MM.1S (cell line): Measurements from ENCODE around the gene SORCS2.

ENCODE experiments used
- DNase-seq: peaks from one replicate; pipeline ENCODE4 v3.0.0-alpha.2; 2015
- H2AFZ ChIP-seq: fragments of 300-600 bp; sonication (generic); 2 replicates; pipeline ENCODE4 v1.6.0; 2016; ENCODE audit warnings: antibody characterized with exemption, low read length
- H3F3A ChIP-seq: fragments of 300-600 bp; sonication (generic); 2 replicates; pipeline ENCODE4 v1.6.1; 2016; ENCODE audit warnings: mild to moderate bottlenecking, antibody characterized with exemption, low read length, moderate library complexity, mixed read lengths; ENCODE audit not compliant: insufficient read depth
- H3K27ac ChIP-seq: fragments of 300-600 bp; sonication (generic); 2 replicates; pipeline ENCODE4 v1.5.1; 2016; ENCODE audit warnings: mild to moderate bottlenecking, low read length
- H3K27me3 ChIP-seq: fragments of 300-600 bp; sonication (generic); replicated peaks from 2 replicates; pipeline ENCODE4 v1.6.0; 2016; ENCODE audit warnings: low read length; ENCODE audit not compliant: insufficient read depth
- H3K36me3 ChIP-seq: fragments of 300-600 bp; sonication (generic); replicated peaks from 2 replicates; pipeline ENCODE4 v1.6.1; 2016; ENCODE audit warnings: mild to moderate bottlenecking, low read length, mixed read lengths; ENCODE audit not compliant: insufficient read depth
- H3K4me1 ChIP-seq: fragments of 300-600 bp; sonication (generic); 2 replicates; pipeline ENCODE4 v1.6.1; 2016; ENCODE audit warnings: low read length, mixed read lengths
- H3K4me2 ChIP-seq: fragments of 300-600 bp; sonication (generic); 2 replicates; pipeline ENCODE4 v1.6.0; 2016; ENCODE audit warnings: low read depth, low read length
- H3K4me3 ChIP-seq: fragments of 300-600 bp; sonication (generic); 2 replicates; pipeline ENCODE4 v1.5.1; 2016; ENCODE audit warnings: low read length, mixed read lengths
- H3K79me2 ChIP-seq: fragments of 300-600 bp; sonication (generic); 2 replicates; pipeline ENCODE4 v1.6.1; 2016; ENCODE audit warnings: mixed run types, low read length, mixed read lengths
- H3K9ac ChIP-seq: fragments of 300-600 bp; sonication (generic); 2 replicates; pipeline ENCODE4 v1.6.1; 2016; ENCODE audit warnings: low read length, mixed read lengths
- H3K9me2 ChIP-seq: fragments of 300-600 bp; sonication (generic); replicated peaks from 2 replicates; pipeline ENCODE4 v1.6.1; 2016; ENCODE audit warnings: mild to moderate bottlenecking, low read length, mixed read lengths; ENCODE audit not compliant: insufficient read depth
- H3K9me3 ChIP-seq: fragments of 300-600 bp; sonication (generic); replicated peaks from 2 replicates; pipeline ENCODE4 v1.6.1; 2016; ENCODE audit warnings: mild to moderate bottlenecking, low read length, mixed read lengths; ENCODE audit not compliant: insufficient read depth
- H4K20me1 ChIP-seq: fragments of 300-600 bp; sonication (generic); 2 replicates; pipeline ENCODE4 v1.6.1; 2016; ENCODE audit warnings: mild to moderate bottlenecking, low read length, moderate library complexity, mixed read lengths; ENCODE audit not compliant: insufficient read depth
- CTCF ChIP-seq: fragments of 300-600 bp; sonication (generic); IDR thresholded peaks from 2 replicates; pipeline ENCODE4 v1.5.1; 2016; ENCODE audit warnings: antibody characterized with exemption, low read length, mixed read lengths
- EZH2 ChIP-seq: fragments of 300-600 bp; sonication (generic); optimal IDR thresholded peaks from 2 replicates; pipeline ENCODE3; 2017; ENCODE audit warnings: low read depth, mild to moderate bottlenecking, antibody characterized with exemption, low read length, mixed read lengths
- EZH2phosphoT487 ChIP-seq: fragments of 300-600 bp; sonication (generic); IDR thresholded peaks from 2 replicates; pipeline ENCODE4 v1.6.1; 2018; ENCODE audit warnings: antibody characterized with exemption, low read length

The SORCS2 gene

DNA sequence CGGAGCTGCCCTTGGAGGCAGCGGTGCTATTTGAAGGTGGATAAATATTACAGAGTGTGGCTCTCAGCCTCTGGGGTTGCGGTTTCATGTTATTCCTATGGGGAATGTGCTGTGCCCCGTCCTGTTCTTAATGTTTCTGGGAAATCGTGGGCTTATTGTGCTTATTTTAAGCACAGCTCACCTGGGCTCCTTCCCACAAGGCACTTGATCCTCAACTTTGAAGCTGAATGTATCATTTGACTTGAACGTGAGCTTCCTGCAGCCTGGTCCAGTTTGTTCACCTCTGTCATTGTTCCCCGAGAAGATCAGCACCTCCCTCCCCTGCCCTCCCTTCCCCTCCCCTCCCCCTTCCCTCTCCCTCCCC lies 3.9 kb downstream of the SORCS2 start:
- H3K36me3 ChIP-seq = no peaks in the 10 kb centered on the region
- DNase-seq = no peak
- H3F3A ChIP-seq = no peaks in the 10 kb centered on the region
- no peaks in the 10 kb centered on the region for H3K4me1 ChIP-seq
- H3K9me2 ChIP-seq = no peaks in the 10 kb centered on the region
- H3K4me2 ChIP-seq = no peak overlapping the region
- no peak overlapping the region for H3K27ac ChIP-seq
- H3K9ac ChIP-seq = no peak overlapping the region
- no peaks in the 10 kb centered on the region for H3K79me2 ChIP-seq
- H3K9me3 ChIP-seq = no peaks in the 10 kb centered on the region
- no peaks in the 10 kb centered on the region for H4K20me1 ChIP-seq
- no peak overlapping the region for H2AFZ ChIP-seq
- H3K4me3 ChIP-seq = no peak overlapping the region
- H3K27me3 ChIP-seq = peaks cover 87% of the 10 kb centered on the region
- no peak for TF ChIP-seq EZH2
- TF ChIP-seq EZH2phosphoT487 = no peak
- no peak for TF ChIP-seq CTCF

DNA sequence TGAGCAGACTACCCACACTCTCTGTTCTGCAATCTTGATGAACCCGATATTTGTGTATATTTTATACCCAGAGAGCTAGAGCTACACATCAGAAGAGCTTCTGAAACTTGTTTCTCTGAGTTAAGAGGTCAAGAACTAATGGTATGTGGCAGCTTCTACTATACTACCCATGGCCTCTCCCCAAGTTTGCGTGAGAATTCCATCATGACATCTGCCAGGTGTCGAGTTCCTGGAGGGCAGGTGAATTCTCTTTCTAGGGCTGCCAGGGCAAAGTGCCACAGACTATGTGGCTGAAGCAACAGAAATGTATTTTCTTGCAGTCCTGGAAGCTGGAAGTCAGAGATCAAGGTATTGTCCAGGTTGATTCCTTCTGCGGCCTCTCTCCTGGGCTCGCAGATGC lies 4.4 kb downstream of the SORCS2 start:
- Histone ChIP-seq H3K4me3 (no peak overlapping the region), H4K20me1 (no peaks in the 10 kb centered on the region), H3K9me3 (no peaks in the 10 kb centered on the region), H3K27me3 (peaks cover 87% of the 10 kb centered on the region), H3F3A (no peaks in the 10 kb centered on the region), H3K9ac (no peak overlapping the region), H3K27ac (no peak overlapping the region), H3K4me2 (no peak overlapping the region), H3K36me3 (no peaks in the 10 kb centered on the region), H3K9me2 (no peaks in the 10 kb centered on the region), H3K79me2 (no peaks in the 10 kb centered on the region), H2AFZ (no peak overlapping the region), H3K4me1 (no peaks in the 10 kb centered on the region)
- TF ChIP-seq EZH2phosphoT487 = no peak
- no peak for TF ChIP-seq EZH2
- TF ChIP-seq CTCF = no peak
- no peak for DNase-seq

DNA sequence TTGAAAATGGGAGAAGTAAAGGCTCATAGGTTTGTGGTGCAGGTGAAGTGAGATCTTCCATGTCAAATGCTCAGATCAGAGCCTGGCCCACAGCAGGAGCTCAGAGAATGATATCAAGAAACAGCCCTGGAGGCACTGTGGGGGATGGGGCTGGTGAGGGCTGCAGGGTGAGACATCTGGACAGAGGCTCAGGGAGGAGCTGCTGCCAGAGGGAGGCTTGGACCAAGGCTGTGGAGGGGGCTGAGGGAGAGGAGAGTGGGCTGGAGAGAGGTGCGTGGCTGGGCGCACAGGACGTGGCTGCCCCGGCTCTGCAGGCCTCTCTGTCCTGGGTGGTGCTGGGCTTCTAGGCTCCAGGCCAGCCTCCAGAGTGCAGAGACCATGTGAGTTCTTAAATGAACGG lies 5.6 kb downstream of the SORCS2 start:
- TF ChIP-seq EZH2 (no peak), CTCF (no peak), EZH2phosphoT487 (no peak)
- H3K27ac ChIP-seq = no peak overlapping the region
- no peak overlapping the region for H2AFZ ChIP-seq
- H3K9ac ChIP-seq = no peak overlapping the region
- no peaks in the 10 kb centered on the region for H4K20me1 ChIP-seq
- H3K79me2 ChIP-seq = no peaks in the 10 kb centered on the region
- no peaks in the 10 kb centered on the region for H3K4me1 ChIP-seq
- peaks cover 94% of the 10 kb centered on the region for H3K27me3 ChIP-seq
- no peaks in the 10 kb centered on the region for H3K9me2 ChIP-seq
- no peak for DNase-seq
- H3K9me3 ChIP-seq = no peaks in the 10 kb centered on the region
- H3K36me3 ChIP-seq = no peaks in the 10 kb centered on the region
- H3F3A ChIP-seq = no peaks in the 10 kb centered on the region
- H3K4me2 ChIP-seq = no peak overlapping the region
- no peak overlapping the region for H3K4me3 ChIP-seq
